Astrocyte (in vitro differentiated cells and primary cell): ENCODE measurements around the gene TRPM3.

Experiments
- CTCF ChIP-seq: IDR thresholded peaks from 2 replicates; pipeline ENCODE4 v1.5.1; 2011; ENCODE audit warnings: low read depth, mild to moderate bottlenecking, inconsistent platforms, low read length, moderate library complexity; ENCODE audit not compliant: insufficient read depth
- EZH2 ChIP-seq: IDR thresholded peaks from 2 replicates; pipeline ENCODE4 v1.6.1; 2012; ENCODE audit warnings: mild to moderate bottlenecking, low read length, inconsistent platforms; ENCODE audit not compliant: insufficient read depth

GRCh38 chr9:71119746-71120145, 1.7 kb downstream of the TRPM3 start:
- TF ChIP-seq CTCF, result no peak
- no peak for TF ChIP-seq EZH2
